Hepatocyte (in vitro differentiated cells): ENCODE results near the gene JAM2. TPM values are rescaled to one million over a fixed set of nuclear protein-coding genes. Genes with fewer than 3 reads are reported as not detected.

Experiments
- DNase-seq: peaks from one replicate; pipeline ENCODE4 v3.0.0-alpha.2; 2016; ENCODE audit warnings: low spot score
- H2AFZ ChIP-seq: fragments of 200-600 bp; sonication (generic); 2 replicates; pipeline ENCODE4 v1.6.0; 2016; ENCODE audit warnings: antibody characterized with exemption, mild to moderate bottlenecking
- H3K27ac ChIP-seq: fragments of 200-600 bp; sonication (generic); 2 replicates; pipeline ENCODE4 v1.5.1; 2016; ENCODE audit warnings: mild to moderate bottlenecking
- H3K27me3 ChIP-seq: fragments of 200-600 bp; sonication (generic); 2 replicates; pipeline ENCODE4 v1.6.1; 2016
- H3K36me3 ChIP-seq: fragments of 200-600 bp; sonication (generic); replicated peaks from 2 replicates; pipeline ENCODE4 v1.5.1; 2016; ENCODE audit warnings: low read depth; ENCODE audit not compliant: insufficient read depth
- H3K4me1 ChIP-seq: fragments of 200-600 bp; sonication (generic); 2 replicates; pipeline ENCODE4 v1.5.1; 2016; ENCODE audit warnings: mild to moderate bottlenecking, moderate library complexity; ENCODE audit not compliant: insufficient read depth
- H3K4me2 ChIP-seq: fragments of 200-600 bp; sonication (generic); 2 replicates; pipeline ENCODE4 v1.6.0; 2016
- H3K4me3 ChIP-seq: fragments of 200-600 bp; sonication (generic); 2 replicates; pipeline ENCODE4 v1.5.1; 2016; ENCODE audit warnings: mild to moderate bottlenecking
- H3K79me2 ChIP-seq: fragments of 200-600 bp; sonication (generic); 2 replicates; pipeline ENCODE4 v1.6.0; 2017; ENCODE audit warnings: mild to moderate bottlenecking
- H3K9me2 ChIP-seq: fragments of 200-600 bp; sonication (generic); replicated peaks from 2 replicates; pipeline ENCODE4 v1.6.0; 2017; ENCODE audit warnings: mild to moderate bottlenecking; ENCODE audit not compliant: insufficient read depth
- H3K9me3 ChIP-seq: fragments of 200-600 bp; sonication (generic); 2 replicates; pipeline ENCODE4 v1.5.1; 2016; ENCODE audit warnings: low read depth, mild to moderate bottlenecking
- H4K20me1 ChIP-seq: fragments of 200-600 bp; sonication (generic); 2 replicates; pipeline ENCODE4 v1.6.0; 2016; ENCODE audit warnings: mild to moderate bottlenecking; ENCODE audit not compliant: insufficient read depth, poor library complexity, severe bottlenecking
- CTCF ChIP-seq: fragments of 200-600 bp; sonication (generic); IDR thresholded peaks from 2 replicates; pipeline ENCODE4 v1.5.1; 2016; ENCODE audit warnings: antibody characterized with exemption, mild to moderate bottlenecking; ENCODE audit not compliant: poor library complexity
- EZH2 ChIP-seq: fragments of 200-600 bp; sonication (generic); IDR thresholded peaks from 2 replicates; pipeline ENCODE4 v1.6.1; 2016; ENCODE audit warnings: antibody characterized with exemption, mild to moderate bottlenecking, borderline replicate concordance
- EZH2phosphoT487 ChIP-seq: fragments of 200-600 bp; sonication (generic); IDR thresholded peaks from one replicate; pipeline ENCODE4 v1.6.1; 2018; ENCODE audit warnings: antibody characterized with exemption, mild to moderate bottlenecking, low read depth, moderate library complexity; ENCODE audit not compliant: unreplicated experiment, severe bottlenecking
- WGBS: methylation state at CpG from one replicate; pipeline ENCODE4 v1.1.6; 2016; ENCODE audit warnings: low lambda C conversion rate; ENCODE audit errors: missing lambda C conversion rate; 5-methylcytosine and 5-hydroxymethylcytosine counted together
- polyA plus RNA-seq: library from polyadenylated mRNA; unstranded; fragments of >200 nt; fragmentation: Nextera tagmentation; extraction: Ambion mirVana; gene quantifications from 2 replicates; pipeline ENCODE4 v1.2.1, GENCODE V29; 2016
- total RNA-seq: library from RNA; depleted of rRNA; stranded (reverse); fragments of >200 nt; gene quantifications from 2 replicates; pipeline ENCODE4 v1.2.3, GENCODE V29; 2014

The JAM2 gene
- total and polyA plus RNA-seq, 2 experiments from 2014 or later: 1.8 to 4.9 TPM

- 94% methylated on average over 1 of the region's 1 CpG for WGBS
- Histone ChIP-seq H3K27me3 (no peaks in the 10 kb centered on the region), H3K4me3 (no peak overlapping the region), H3K27ac (no peak overlapping the region), H3K36me3 (no peaks in the 10 kb centered on the region), H3K4me1 (no peaks in the 10 kb centered on the region), H4K20me1 (no peaks in the 10 kb centered on the region), H3K9me3 (no peaks in the 10 kb centered on the region), H3K4me2 (no peak overlapping the region), H3K79me2 (no peaks in the 10 kb centered on the region), H3K9me2 (no peaks in the 10 kb centered on the region), H2AFZ (no peak overlapping the region)
- TF ChIP-seq CTCF: no peak
- TF ChIP-seq EZH2: no peak
- no peak for TF ChIP-seq EZH2phosphoT487
- no peak for DNase-seq
These were observed 21.2 kb downstream of the JAM2 start for GRCh38 chr21:25660233-25660632.

- H3K4me3 ChIP-seq: no peak overlapping the region
- no peaks in the 10 kb centered on the region for H3K27me3 ChIP-seq
- no peaks in the 10 kb centered on the region for H3K79me2 ChIP-seq
- no peaks in the 10 kb centered on the region for H3K9me3 ChIP-seq
- no peak overlapping the region for H3K4me2 ChIP-seq
- 90% methylated on average over 4 of the region's 4 CpGs for WGBS
- DNase-seq: no peak
- H3K36me3 ChIP-seq: no peaks in the 10 kb centered on the region
- H3K27ac ChIP-seq: no peak overlapping the region
- H2AFZ ChIP-seq: no peak overlapping the region
- no peaks in the 10 kb centered on the region for H3K9me2 ChIP-seq
- H4K20me1 ChIP-seq: no peaks in the 10 kb centered on the region
- H3K4me1 ChIP-seq: no peaks in the 10 kb centered on the region
- TF ChIP-seq EZH2: no peak
- TF ChIP-seq CTCF: no peak
- TF ChIP-seq EZH2phosphoT487: no peak
These were observed 25.5 kb downstream of the JAM2 start for GRCh38 chr21:25664491-25664931.

- Histone ChIP-seq H3K27me3 (no peaks in the 10 kb centered on the region), H3K27ac (no peak overlapping the region), H3K79me2 (no peaks in the 10 kb centered on the region), H3K36me3 (no peaks in the 10 kb centered on the region), H3K9me2 (no peaks in the 10 kb centered on the region), H3K4me2 (no peak overlapping the region), H3K4me3 (no peak overlapping the region), H4K20me1 (no peaks in the 10 kb centered on the region), H2AFZ (no peak overlapping the region), H3K9me3 (no peaks in the 10 kb centered on the region), H3K4me1 (no peaks in the 10 kb centered on the region)
- DNase-seq: no peak
- TF ChIP-seq CTCF (no peak), EZH2 (no peak), EZH2phosphoT487 (no peak)
These were observed 31.7 kb downstream of the JAM2 start for GRCh38 chr21:25670726-25671125.

GRCh38 chr21:25676451-25676850, 37.4 kb downstream of the JAM2 start:
- no peaks in the 10 kb centered on the region for H3K36me3 ChIP-seq
- no peak overlapping the region for H3K4me2 ChIP-seq
- H4K20me1 ChIP-seq: no peaks in the 10 kb centered on the region
- H3K9me2 ChIP-seq: no peaks in the 10 kb centered on the region
- no peak overlapping the region for H3K27ac ChIP-seq
- H3K9me3 ChIP-seq: no peaks in the 10 kb centered on the region
- no peak overlapping the region for H3K4me3 ChIP-seq
- H2AFZ ChIP-seq: no peak overlapping the region
- no peaks in the 10 kb centered on the region for H3K79me2 ChIP-seq
- TF ChIP-seq EZH2 (no peak), CTCF (no peak)
- no peak for DNase-seq
- H3K4me1 ChIP-seq: no peaks in the 10 kb centered on the region
- H3K27me3 ChIP-seq: no peaks in the 10 kb centered on the region
